H1 (cell line): ENCODE measurements around the gene NDUFV1.

Source experiments
- ATF2 ChIP-seq: IDR thresholded peaks from 2 replicates; pipeline ENCODE4 v1.6.1; 2012; ENCODE audit warnings: low read length, inconsistent platforms
- CREB1 ChIP-seq: IDR thresholded peaks from 2 replicates; pipeline ENCODE4 v1.6.1; 2012; ENCODE audit warnings: inconsistent platforms
- TAF1 ChIP-seq: IDR thresholded peaks from 2 replicates; pipeline ENCODE4 v1.6.1; 2011; ENCODE audit warnings: mild to moderate bottlenecking, low read depth, low read length
- TF ChIP-seq, protein P1 (sequence below), 3 experiments: IDR thresholded peaks; 1 replicate in 2 of 3; 2 replicates in 1 of 3; pipeline versions ENCODE4 v1.5.1 to v1.6.1; 2011; ENCODE audit warnings: low read length in 3 of 3, mild to moderate bottlenecking in 3 of 3, inconsistent platforms in 2 of 3, low read depth in 1 of 3, moderate library complexity in 1 of 3; ENCODE audit not compliant: insufficient read depth in 1 of 3; ENCODE audit errors: control extremely low read depth in 1 of 3

- no peak; the same call in 1 of the 2 replicates for TF ChIP-seq TAF1
- no peak for TF ChIP-seq CREB1
- TF ChIP-seq, protein P1, sequence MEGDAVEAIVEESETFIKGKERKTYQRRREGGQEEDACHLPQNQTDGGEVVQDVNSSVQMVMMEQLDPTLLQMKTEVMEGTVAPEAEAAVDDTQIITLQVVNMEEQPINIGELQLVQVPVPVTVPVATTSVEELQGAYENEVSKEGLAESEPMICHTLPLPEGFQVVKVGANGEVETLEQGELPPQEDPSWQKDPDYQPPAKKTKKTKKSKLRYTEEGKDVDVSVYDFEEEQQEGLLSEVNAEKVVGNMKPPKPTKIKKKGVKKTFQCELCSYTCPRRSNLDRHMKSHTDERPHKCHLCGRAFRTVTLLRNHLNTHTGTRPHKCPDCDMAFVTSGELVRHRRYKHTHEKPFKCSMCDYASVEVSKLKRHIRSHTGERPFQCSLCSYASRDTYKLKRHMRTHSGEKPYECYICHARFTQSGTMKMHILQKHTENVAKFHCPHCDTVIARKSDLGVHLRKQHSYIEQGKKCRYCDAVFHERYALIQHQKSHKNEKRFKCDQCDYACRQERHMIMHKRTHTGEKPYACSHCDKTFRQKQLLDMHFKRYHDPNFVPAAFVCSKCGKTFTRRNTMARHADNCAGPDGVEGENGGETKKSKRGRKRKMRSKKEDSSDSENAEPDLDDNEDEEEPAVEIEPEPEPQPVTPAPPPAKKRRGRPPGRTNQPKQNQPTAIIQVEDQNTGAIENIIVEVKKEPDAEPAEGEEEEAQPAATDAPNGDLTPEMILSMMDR (IDR thresholded peaks at IDR 0.05; ENCODE audit: control extremely low read depth in 1 of 3, insufficient read depth in 1 of 3, low read depth in 1 of 3, low read length in 3 of 3), result no peak
- no peak for TF ChIP-seq ATF2
Observed at GRCh38 chr11:67584881-67585873, 21.6 kb upstream of the NDUFV1 start.
